Smooth muscle cell of trachea (primary cell): ENCODE results near the gene ALDH1A2. TPM values are rescaled to one million over a fixed set of nuclear protein-coding genes. Genes with fewer than 3 reads are reported as not detected.

Experiments
- total RNA-seq: library from RNA; depleted of rRNA; stranded (reverse); fragments of >200 nt; gene quantifications from 2 replicates; pipeline ENCODE4 v1.2.1, GENCODE V29; 2014

The ALDH1A2 gene
- total RNA-seq, result 2.0 and 2.3 TPM in 2 replicates

DNA sequence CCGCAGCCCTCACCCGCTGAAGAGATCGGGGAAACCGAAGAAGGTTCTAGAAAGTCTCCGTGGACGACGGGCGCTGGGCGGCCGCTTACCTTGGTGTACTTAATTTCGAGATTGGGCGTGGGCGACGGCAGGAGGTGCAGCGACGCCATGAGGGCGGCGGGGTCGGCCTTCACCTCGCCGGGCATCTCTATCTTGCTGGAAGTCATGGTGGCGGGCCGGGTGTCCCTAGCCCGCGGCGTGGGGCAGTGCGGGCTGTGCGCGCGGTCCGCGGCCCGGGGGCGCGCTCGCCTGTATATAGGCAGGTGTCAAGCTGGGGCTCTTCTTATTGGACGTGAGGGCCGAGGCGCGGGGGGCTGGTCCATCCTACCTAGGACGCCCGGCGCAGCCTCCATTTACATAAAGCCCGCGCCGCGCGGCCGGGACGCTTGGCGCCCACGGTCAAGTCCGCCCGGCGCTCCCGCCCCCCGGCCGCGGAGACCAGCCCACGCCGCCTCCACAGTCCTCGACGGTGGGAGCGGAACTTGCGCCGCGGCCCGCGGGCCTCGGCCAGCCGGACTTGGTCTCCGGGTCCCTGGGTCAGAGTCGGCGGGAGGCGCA, at the start of gene ALDH1A2:
Gene ALDH1A2 (minus strand): TSS at position 267 of the 597 bp plus-strand sequence. CDS start 61 bp downstream, at position 206.

Other genes starting within 250 kb of the ALDH1A2 start
- gene AQP9, start 72.7 kb upstream of the ALDH1A2 start, total RNA-seq, result not detected in 2 replicates